HL-60/S4 treated with phorbol 12-myristate 13-acetate at 8.2 ng/mL for 4 days and 3 days (cell line): Measurements from ENCODE around the gene SPINT1.
"Not testable (repeated sequence)": the region's sequence is repeated elsewhere in the genome, so short reads cannot be mapped to it uniquely, and the experiment has no call there.

Source experiments
- in situ Hi-C: fragments of 300-500 bp; cut with MboI; formaldehyde crosslinking; loops from 2 replicates; pipeline ENCODE4 v1.15.0; 2022; ENCODE audit warnings: low sequenced_read_pairs

Gene SPINT1

GRCh38 chr15:40859206-40859851 lies 15.5 kb downstream of the SPINT1 start:
- in situ Hi-C loops, result no loop called here

GRCh38 chr15:40861147-40861546 lies 17.3 kb downstream of the SPINT1 start:
- in situ Hi-C loops, result not testable (repeated sequence)

DNA sequence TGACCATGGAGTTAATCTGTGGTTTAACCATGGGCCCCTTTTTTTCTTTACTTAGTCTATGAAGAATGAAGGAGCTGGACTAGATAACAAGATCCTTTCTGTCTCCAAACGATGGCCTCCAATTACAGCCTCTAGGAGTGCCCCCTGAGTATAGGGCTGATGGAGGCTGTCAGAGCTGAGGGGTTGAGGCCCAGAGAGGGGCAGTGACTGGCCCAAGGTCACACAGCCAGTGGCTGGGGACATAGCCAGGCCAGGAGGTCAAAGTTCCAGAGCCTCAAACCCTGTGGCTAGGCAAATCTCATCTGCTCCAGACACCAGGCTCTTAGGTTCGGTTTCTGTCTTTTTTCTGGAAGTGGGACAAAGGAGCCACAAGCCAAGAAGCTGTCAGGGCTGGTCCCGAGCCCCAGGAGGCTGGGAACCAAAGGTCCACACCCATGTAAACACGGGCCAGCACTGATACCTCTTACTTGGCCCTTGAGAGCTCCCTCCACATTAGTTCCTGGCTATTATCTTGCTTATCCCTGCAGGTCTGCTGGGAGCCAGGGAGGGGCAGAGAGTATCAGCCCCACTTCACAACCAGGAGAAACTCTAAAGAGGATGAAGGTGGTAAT lies 19.9 kb downstream of the SPINT1 start:
- in situ Hi-C loops, result no loop called here

GRCh38 chr15:40867199-40867598 lies 23.4 kb downstream of the SPINT1 start:
- in situ Hi-C loops, result no loop called here

- in situ Hi-C loops, result no loop called here
These were observed 25.8 kb downstream of the SPINT1 start for GRCh38 chr15:40869686-40870085.

DNA sequence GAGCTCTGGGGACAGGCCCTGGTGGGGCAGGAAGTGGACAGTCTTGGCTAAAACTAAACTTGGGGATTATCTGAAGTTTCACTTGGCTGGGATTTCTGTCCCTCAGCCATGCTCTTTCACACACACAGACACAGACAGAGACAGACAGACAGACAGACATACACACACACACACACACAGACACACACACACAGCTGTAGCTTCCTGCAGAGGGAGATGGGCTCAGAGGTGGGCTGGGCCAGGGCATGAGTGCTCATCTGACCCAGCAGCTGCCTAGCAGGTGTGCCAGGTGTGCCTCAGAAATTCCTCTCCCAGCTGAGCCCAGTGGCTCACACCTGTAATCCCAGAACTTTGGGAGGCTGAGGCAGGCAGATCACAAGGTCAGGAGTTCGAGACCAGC lies 26.9 kb downstream of the SPINT1 start:
- in situ Hi-C loops, result no loop called here

DNA sequence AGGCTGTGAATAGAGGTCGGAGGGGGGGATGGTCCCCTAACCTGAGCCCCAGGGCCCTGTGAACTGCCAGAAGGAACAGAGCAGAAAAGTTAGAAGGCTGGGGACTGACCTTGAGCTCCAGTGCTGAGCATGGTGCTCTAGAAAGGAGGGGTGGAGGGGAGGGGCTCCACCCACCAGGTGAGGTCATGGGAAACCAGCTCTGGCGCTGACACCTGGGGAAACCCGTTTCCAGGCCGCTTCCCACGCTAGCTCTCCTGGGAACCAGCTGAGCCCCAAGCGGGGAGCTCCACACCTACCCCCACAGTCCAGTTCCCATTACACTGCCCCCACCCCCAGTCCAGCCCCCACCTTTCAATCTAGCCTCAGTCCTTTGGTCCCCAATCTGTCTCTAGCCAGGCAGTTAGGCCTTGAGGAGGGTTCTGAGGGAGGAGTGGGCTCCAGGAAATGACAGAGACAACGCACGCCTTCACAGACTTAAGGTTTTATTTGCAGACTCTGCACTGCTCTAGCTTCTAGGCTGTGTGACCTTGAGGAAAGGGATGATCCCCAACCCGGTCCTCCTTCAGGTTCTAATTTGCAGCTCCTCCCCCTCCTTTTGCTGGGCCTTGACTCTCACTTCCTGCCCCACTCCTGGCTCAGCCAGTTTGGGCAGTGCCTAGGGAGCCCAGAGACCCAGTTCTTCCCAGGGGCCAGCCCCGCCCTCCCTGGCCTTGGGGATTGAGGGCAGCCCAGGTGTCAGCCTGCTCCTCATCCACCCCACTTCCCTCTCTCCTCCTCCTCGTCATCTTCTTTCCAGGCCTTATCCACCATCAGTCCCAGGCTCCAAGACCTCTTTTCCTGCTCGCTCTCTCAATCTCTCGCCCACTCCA lies 28.1 kb downstream of the SPINT1 start:
- in situ Hi-C loops, result no loop called here

- in situ Hi-C loops, result no loop called here
These were observed 29.2 kb downstream of the SPINT1 start for GRCh38 chr15:40872791-40873693.

- in situ Hi-C loops, result no loop called here
These were observed 30.1 kb downstream of the SPINT1 start, which contains the start of gene RHOV for GRCh38 chr15:40873694-40874561. Gene RHOV (minus strand): TSS chr15:40874234. CDS start chr15:40874139, 95 bp downstream.

DNA sequence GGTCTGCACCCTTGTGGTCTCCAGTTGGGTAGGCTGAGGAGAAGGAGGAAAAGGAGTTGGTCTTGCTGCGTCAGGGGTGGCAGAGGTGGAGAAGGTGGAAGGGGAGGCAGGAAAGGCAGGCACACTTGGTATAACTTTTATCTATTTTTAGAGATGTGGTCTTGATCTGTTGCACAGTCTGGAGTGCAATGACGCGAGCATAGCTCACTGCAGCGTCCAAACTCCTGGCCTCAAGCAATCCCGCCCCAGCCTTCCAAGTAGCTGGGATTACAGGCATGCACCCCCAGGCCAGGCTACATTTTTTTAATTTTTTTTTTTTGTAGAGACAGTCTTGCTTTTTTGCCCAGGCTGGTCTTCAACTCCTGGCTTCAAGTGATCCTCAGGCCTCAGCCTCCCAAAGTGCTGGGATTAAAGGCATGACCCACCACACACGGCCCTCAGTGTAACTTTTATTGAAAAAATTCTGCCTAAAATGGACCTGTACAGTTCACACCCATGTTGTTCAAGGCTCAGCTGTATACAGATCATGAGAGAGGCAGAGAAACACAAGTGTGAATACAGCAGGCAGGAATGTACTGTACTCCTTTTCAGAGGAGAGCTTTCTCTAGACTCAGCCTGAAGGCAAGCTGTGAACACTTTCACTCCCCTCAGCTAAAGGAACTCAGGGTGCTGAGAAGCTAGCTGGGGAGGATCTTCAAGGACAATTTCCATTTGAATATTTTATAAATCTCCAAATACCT lies 32.3 kb downstream of the SPINT1 start:
- in situ Hi-C loops, result no loop called here

GRCh38 chr15:40877694-40878093 lies 33.8 kb downstream of the SPINT1 start:
- in situ Hi-C loops, result no loop called here

- in situ Hi-C loops, result no loop called here
These were observed 34.9 kb downstream of the SPINT1 start for GRCh38 chr15:40878785-40879184.

DNA sequence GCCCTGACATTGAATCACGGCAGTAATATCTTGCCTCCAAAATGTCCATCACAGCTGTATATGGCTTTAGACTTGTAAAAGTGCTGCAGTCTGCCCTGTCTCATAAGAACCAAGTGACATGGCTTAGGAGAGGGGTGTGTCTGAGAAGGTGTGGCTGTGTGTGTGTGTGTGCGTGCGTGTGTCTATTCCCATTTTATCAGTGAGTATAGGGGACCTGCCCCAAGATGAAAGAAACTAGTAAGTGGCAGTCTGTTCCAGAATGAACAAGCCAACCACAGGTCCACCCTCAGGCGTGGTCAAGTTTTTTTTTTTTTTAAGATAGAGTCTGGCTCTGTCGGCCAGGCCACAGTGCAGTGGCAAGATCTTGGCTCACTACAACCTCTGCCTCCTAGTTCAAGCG lies 35.8 kb downstream of the SPINT1 start:
- in situ Hi-C loops, result no loop called here

DNA sequence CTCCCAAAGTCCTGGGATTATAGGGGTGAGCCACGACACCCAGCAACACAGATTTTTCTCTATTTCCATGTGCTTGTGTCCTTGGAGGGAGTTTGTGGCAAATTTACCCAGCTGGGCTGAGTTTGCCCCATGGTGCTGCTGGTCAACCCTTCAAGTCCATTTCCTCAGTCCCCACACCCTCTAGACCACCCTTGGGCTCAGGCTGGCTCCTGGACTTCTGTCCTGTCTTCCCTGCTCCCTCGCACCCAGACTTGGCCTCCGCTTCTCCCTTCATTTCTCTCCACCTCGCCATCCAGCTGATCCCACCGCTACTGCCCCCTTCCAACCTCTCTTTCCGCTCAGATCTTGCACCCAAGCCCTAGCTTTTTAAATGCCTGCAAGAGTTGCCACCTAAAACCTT lies 37.5 kb downstream of the SPINT1 start:
- in situ Hi-C loops, result no loop called here

DNA sequence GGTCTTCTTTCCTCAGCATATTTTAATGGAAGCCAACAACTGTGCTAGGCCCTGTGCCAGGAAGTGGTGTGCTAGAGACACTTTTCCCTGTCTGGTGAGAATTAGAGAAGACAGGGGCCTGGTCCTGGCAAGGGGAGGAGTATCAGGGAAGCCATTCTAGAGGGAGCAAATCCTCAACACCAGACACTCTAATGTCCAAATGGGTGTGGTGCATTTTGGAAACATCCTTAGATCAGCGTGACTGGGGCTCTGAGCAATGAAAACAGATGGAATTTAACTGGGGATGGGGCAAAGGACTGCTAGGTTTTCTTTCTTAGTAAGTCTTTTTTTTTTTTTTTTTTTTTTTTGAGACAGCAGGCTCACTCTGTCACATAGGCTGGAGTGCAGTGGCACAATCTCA lies 42.7 kb downstream of the SPINT1 start:
- in situ Hi-C loops, result no loop called here

GRCh38 chr15:40889112-40889511 lies 45.3 kb downstream of the SPINT1 start:
- in situ Hi-C loops, result no loop called here

- in situ Hi-C loops, result no loop called here
These were observed 47.3 kb downstream of the SPINT1 start for GRCh38 chr15:40891138-40891537.

GRCh38 chr15:40891810-40892446 lies 48.1 kb downstream of the SPINT1 start:
- in situ Hi-C loops, result no loop called here
